GM21717 (cell line): ENCODE measurements around the gene IL25.
"Not testable (repeated sequence)": the region's sequence is repeated elsewhere in the genome, so short reads cannot be mapped to it uniquely, and the experiment has no call there.

Experiments used
- ATAC-seq: cut with Tn5 transposase; IDR thresholded peaks from one replicate; pipeline ENCODE4 v1.9.1; 2021; ENCODE audit warnings: mild to moderate bottlenecking, moderate library complexity; ENCODE audit not compliant: unreplicated experiment

The IL25 gene

DNA sequence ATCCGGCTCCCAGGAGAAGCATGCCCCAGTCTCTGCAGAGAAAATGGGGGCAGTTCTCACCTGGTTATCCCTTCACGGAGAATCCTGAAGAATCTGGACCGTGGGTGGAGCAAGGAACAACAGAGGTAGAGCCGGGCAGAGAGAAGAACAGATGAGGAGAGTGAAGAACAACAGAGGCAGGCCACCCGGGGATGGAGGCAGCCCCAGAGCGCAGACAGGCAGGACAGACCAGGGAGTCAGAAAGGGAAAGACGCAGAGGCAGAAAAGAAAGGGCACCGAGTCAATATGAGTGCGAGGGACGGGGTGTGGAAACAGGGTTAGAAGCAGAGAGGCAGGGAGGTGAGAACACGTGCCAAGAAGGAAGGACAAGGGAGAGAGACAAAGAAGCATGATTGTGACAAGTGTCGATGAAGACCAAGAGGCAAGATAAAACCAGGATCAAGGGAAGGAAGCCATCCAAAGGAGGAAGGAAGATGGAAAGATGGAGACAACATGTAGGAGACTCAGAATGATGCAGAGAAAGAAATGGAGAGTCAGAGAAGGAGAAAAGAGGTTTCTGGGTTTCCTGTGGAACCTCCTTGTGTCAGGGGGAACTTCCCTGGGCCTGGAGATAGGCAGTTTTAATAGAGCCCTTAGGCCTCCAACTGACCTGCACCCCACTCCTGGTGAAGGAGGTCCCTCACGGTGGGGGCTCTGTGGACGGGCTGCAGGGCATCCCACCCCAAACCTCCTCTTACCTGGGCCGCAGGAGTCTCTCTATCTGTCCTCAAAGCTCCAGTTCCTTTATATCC is 35.1 kb downstream of the IL25 start, which contains the start of gene MYH6:
TSS of gene MYH6 (minus strand) at position 758 of the 791 bp plus-strand sequence. CDS start 1,050 bp downstream, outside the sequence.
- no peak for ATAC-seq

- no peak for ATAC-seq
Observed at GRCh38 chr14:23408307-23408630, 35.7 kb downstream of the IL25 start.

- no peak for ATAC-seq
Observed at GRCh38 chr14:23409475-23409874, 36.9 kb downstream of the IL25 start.

DNA sequence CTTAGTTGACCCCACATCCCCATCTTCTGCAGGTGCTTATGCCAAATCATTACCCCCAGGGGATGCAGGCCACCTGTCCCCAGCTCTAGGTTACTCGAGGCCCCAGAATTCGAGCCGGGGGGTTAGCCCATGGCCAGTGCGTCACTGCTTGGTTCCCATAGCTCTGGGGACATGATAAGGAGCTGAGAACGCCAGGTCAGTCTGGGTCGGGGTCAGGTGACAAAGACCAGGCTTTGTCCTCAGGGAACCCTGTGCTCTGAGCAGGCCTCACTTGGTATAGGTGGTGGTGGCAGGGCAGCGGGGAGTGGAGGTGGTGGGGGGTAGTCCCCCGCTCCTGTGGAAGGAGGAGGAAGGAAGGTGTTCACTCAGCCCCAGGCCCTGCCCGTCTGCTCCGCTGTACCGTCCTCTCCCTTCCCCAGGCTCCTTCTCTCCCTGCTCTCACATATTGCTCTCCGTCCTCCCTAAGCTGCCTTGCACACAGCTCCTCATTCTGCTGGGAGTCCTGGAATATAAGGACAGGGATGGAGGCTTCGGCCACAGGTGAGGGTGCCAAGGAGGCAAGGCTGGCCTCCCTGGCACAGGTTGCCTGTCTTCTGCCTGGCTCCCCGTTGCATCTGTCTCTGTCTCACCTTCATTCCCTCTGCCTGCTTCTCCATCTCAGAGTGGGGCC is 37.5 kb downstream of the IL25 start:
- no peak for ATAC-seq

DNA sequence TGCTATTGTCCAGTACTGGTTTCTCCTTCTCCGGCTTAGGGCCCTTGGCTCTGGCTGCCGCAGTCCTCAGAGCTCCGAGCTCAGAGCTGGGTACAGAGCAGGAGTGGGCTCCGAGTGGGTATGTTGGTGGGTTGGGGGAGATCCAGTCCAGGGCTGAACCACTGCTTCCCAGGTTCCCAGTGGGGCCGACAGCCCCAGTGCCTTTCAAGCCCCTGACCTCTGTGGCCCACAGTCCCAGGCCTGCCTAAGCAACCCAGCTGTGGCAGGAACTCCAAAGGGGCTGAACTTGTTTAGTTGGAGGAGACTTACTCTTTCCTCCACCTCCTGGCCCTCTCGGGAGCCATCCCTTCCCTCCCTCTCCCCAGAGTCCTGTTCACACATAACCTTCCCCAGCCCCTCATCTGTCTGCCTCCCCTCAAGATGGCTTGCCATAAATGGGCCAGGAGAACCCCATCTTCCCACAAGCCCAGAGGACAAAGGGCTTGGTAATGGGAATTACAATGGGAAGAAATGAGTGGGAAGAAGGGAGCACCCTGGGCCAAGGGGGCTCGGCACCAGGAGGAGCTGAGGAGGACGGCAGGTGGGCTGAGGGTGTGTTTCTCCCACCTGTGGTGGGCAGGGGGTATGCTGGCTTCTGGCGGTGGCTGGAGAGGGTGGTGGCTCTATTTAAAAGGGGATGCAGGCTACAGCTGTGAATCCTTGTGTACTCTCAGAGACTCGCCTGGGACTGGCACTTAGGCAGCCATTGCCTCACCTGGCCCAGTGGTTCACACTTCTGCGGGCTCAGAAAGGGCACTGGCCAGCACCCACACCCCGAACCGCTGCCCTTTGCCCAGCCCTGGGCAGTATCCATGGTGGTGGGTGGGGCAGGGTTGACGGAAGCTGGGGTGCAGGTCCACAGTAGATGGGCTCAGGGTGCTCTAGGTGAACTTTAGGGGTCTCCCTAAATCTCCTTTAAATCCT is 39.2 kb downstream of the IL25 start:
- ATAC-seq: no peak

DNA sequence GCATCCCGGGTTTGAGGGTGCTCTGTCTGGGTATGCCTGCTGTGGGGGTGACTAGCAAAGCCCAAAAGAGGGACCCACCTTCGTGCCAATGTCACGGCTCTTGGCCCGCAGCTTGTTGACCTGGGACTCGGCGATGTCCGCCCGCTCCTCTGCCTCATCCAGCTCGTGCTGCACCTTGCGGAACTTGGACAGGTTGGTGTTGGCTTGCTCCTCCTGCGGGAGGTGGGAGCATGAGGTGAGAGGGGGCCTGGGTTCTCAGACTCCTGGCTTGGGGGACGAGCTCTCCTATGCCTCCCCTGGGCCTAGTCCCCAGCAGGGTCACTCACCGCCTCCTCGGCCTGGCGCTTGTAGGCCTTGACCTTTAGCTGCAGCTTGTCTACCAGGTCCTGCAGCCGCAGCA is 41.1 kb downstream of the IL25 start:
- ATAC-seq: no peak

- ATAC-seq: no peak
Observed at GRCh38 chr14:23414254-23414653, 41.6 kb downstream of the IL25 start.

GRCh38 chr14:23414906-23415820 is 42.6 kb downstream of the IL25 start:
- no peak for ATAC-seq

- no peak for ATAC-seq
Observed at GRCh38 chr14:23415821-23416778, 43.5 kb downstream of the IL25 start.

- no peak for ATAC-seq
Observed at GRCh38 chr14:23416801-23417200, 44.2 kb downstream of the IL25 start.

- ATAC-seq: not testable (repeated sequence)
Observed at GRCh38 chr14:23417269-23417668, 44.7 kb downstream of the IL25 start.

- ATAC-seq: no peak
Observed at GRCh38 chr14:23418021-23418420, 45.4 kb downstream of the IL25 start.

DNA sequence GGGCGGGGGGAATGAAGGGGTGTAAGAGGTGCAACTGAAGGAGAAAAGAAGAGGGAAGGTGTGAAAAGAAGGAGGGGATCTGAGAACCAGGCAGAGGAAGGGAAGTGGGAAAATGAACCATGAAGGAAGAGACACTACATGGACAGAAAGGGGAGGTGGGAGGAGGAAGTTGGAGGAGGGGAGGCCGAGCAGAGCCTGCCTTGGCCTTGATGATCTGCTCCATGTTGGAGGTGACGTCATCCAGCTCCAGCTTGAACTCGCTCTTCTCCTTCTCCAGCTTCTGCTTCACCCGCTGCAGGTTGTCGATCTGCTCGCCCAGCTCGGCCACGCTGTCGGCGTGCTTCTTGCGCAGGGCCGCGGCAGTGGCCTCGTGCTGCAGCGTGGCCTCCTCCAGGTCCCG is 47.0 kb downstream of the IL25 start:
- not testable (repeated sequence) for ATAC-seq

- no peak for ATAC-seq
Observed at GRCh38 chr14:23421594-23421993, 49.0 kb downstream of the IL25 start.

DNA sequence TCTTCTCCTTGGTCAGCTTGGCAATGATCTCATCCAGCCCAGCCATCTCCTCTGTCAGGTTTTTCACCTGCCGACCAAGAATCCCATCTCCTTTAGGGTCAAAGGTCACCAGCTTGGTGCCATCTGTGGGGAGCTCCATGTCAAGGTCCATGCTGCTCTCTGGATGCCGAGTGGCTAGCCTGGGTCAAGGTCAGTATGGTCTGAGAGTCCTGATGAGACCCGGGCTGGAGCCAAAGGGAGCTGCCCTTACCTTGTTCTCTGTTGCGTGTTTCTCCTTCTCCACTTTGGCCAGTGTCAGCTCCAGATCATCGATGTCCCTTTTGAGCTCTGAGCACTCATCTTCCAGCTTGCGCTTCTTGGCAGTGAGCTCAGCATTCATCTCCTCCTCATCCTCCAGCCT is 51.0 kb downstream of the IL25 start:
- ATAC-seq: no peak

DNA sequence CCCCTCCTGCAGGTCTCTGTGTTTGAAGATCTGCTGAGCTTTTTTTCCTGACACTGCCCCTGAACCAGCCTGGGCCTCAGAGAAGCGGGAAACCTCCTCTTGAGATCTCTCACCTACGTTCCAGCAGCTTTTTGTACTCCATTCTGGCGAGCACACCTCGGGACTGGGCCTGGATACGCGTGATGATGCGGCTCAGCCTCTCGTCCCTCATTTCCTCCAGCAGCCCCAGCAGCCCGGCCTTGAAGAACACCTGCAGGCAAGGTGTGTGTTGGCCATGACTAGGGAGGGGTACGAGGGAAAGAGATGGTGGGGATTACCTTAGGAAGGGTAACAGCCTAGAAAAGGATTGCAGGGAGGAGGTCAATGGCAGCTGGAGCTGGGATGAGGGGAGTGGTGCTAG is 52.6 kb downstream of the IL25 start:
- no peak for ATAC-seq

- ATAC-seq: not testable (repeated sequence)
Observed at GRCh38 chr14:23425798-23426197, 53.2 kb downstream of the IL25 start.
